Measurements from ENCODE around the gene GCNA.
"Not testable (repeated sequence)": the region's sequence is repeated elsewhere in the genome, so short reads cannot be mapped to it uniquely, and the experiment has no call there.

GCNA gene

DNA sequence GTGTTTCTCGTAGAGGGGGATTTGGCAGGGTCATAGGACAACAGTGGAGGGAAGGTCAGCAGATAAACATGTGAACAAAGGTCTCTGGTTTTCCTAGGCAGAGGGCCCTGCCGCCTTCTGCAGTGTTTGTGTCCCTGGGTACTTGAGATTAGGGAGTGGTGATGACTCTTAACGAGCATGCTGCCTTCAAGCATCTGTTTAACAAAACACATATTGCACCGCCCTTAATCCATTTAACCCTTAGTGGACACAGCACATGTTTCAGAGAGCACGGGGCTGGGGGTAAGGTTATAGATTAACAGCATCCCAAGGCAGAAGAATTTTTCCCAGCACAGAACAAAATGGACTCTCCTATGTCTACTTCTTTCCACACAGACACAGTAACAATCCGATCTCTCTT, 66.2 kb downstream of the GCNA start:
- not testable (repeated sequence) for DNase-seq

DNA sequence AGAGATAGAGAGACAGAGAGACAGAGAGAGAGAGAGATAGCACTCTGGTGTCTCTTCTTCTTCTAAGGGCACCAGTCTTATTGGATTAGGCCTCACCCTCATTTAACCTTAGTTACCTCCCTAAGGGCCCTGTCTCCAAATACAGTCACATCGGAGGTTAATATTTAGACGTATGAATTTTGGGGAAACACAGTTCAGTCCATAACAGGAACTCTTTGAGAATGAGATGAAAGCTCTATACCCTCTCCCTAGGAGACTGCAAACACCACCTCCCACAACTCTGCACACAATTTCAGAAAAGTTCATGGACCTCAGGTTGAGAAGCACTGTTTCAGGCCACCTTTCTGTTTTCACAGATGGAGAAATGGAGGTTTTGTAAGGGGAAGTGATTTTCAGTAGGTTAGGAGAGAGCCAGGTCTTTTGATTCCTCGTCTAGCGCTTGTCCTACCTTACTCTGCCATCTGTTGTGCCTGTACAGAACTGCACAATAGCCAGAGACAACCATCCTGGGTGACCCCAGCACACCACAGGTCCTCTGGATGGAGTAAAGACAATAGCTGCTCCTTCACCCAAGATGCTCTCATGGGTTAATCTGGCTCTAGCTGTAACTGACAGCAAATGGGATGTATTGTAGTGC, 72.2 kb downstream of the GCNA start:
- no peak for DNase-seq

DNA sequence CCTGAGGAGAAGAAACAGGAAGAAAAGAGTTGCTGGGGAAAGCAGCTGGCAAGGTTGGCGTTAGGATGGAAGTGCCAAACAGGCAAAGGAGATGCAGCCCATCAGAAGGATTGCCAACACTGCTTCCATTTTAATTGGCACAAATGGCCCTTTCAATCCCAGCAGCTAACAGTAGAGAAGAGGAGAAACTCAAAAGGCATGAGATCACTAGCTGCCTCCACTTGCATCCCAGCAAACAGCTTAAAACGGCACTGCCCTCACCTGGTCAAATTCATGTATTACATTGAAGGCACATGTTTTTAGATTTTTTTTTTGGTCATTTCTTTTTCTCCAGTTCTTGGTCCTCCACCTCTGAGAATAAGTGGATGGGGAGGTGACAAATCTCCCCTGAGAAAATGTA, 74.2 kb downstream of the GCNA start:
- no peak for DNase-seq

DNA sequence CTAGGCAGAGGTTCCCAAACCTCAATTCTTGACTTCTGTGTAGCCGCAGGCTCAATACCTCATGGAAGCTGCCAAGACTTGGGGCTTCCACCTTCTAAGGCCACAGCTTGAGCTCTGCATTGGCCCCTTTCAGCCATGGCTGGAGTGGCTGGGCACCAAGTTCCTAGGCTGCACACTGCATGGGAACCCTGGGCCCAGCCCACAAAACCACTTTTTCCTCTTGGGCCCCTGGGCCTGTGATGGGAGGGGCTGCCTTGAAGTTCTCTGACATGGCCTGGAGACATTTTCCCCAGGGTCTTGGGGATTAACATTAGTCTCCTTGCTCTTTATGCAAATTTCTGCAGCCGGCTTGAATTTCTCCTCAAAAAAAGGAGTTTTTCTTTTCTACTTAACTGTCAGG, 75.1 kb downstream of the GCNA start:
- DNase-seq = no peak

DNA sequence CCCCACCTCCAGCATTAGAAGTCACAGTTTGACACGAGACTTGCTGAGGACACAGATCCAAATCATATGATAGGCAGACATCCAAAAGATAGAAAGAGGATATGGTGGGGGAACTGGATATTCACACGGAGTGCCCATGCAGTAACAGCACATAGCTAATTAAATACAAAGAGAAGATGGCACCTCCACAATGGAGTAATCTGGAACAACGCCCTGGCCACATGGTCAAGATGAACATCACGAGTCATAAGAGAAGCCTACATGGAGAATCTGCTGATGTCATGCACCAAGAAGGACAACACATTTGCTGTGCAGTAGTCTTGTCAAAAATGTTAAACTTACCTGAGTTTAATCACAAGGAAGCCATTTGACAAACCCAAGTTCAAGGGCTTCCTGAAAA, 79.0 kb downstream of the GCNA start:
- DNase-seq = no peak

DNA sequence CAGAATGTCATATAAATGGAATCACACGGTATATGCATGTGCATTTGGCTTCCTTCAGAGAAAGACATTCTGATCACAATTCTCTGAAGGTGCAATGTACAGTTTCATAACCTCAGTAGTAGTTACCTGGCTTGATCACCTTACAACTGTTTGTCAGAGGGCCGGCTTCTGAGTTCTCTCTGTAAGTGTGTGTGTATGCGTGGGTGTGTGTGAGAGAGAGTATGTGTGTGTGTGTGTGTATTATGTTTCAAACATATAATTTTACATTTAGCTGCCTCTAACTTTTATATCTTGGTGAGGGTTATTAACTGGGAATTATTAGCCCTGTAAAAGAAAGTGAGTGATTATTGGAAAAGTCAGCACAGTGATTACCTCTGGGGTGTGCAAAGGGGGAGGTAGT, 81.1 kb downstream of the GCNA start:
- DNase-seq = no peak

DNA sequence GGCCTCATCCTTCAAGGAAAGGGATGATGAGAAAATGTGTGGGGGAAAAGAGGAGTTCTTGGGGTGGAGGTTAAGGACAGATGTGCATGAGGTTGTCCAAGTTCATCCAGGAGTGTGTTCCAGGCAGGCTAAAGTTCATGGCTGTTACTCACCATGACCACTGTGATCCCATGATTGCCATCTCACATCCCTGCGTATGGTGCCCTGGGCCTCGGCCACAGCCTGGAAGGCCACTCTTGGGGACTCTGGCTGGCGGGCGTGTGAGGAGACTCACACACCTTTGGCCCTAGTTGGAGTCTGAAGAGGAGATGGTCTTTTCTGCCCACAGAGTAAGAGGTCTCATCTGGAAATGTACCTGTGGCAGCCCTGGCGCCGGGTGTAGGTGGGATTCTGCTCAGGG, 81.7 kb downstream of the GCNA start:
- no peak for DNase-seq

DNA sequence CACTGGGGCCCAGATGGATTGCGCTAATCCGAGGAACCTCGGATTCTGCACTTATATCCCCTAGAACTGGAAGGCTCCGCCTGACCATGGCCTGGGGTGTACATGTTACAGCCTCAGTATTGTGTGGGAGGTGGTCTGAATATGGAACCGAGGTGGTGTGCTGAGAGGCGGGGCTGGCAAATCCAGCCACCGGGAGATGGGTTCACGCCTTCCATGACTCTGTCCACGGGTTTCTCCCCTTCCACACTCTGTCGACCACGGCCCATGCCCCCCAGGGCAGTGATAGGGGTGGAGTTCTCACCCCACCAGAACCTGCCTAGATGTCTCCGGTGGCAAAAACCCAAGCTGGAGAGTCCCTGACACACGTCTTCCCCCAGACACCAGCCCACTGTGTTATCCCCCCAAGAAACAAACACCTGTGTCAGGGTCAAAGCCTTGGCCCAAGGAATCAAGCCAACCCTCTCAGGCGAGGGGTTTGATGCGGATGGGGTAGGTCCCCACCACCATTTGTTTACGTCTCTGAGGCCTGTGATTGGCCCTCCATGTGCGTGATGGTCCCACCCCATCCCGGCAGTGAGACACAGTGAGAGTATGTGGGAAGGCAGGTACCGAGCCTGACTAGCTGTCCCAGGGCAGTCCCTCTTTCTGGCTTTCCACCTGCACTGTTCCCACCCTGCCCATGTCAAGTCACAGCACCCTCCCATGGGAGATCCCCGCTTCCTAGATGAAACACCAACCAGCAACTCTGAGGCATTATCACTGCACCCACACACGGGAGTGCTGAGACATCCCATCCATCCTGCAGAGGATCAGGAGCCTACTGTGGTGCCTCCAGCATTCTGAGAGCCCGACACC, 82.6 kb downstream of the GCNA start:
- no peak for DNase-seq

DNA sequence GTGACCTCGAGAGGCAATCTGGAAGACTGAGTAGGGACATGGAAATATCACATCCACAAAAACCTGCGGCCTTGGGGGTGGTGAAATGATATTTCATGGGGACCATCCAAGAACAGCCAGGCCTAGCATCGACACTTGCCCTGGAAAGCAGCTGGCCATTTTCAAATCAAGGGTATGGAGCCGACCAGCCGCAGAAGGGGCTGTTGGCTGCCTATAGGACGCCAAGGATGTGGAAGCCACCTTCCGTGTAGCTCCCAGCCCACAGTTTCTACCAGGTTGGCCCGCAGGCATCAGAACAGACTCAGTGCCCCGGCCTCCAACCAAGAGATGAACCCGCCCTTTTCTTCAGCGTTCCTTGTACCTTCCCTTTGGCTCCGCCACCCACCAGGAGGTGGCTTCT, 83.7 kb downstream of the GCNA start:
- DNase-seq = no peak

DNA sequence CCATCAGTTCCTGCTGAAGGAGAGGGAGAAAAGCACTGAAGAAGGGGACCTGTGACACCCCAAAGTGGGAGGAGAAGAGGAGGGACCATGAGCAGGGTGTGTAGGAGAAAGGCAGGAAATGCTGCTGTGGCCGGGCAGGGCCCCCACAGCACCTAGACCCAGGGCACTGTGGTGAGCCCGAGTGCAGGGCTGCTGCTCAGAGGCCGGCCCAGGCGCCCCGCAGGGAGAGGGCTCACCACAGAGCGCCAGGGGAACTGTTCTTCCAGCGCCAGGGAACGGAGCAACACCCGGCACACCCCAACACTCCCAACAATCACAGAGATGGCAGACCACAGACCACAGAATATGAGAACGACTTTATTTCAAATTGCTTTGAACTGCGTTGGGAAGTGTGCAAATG, 84.4 kb downstream of the GCNA start:
- not testable (repeated sequence) for DNase-seq

All from activated CD4-positive, CD25-positive, alpha-beta regulatory T cell treated with anti-CD3 and anti-CD28 coated beads, Interleukin-2, amount 50 U/mL, for 72 hours (primary cell).